HG03571 (cell line): ENCODE measurements around the gene RAP1GAP2.
"Not testable (repeated sequence)": the region's sequence is repeated elsewhere in the genome, so short reads cannot be mapped to it uniquely, and the experiment has no call there.

Experiments
- ATAC-seq: cut with Tn5 transposase; IDR thresholded peaks from one replicate; pipeline ENCODE4 v1.9.1; 2021; ENCODE audit not compliant: unreplicated experiment

Gene RAP1GAP2

GRCh38 chr17:3034578-3034920 lies 238.3 kb downstream of the RAP1GAP2 start:
- ATAC-seq = no peak

DNA sequence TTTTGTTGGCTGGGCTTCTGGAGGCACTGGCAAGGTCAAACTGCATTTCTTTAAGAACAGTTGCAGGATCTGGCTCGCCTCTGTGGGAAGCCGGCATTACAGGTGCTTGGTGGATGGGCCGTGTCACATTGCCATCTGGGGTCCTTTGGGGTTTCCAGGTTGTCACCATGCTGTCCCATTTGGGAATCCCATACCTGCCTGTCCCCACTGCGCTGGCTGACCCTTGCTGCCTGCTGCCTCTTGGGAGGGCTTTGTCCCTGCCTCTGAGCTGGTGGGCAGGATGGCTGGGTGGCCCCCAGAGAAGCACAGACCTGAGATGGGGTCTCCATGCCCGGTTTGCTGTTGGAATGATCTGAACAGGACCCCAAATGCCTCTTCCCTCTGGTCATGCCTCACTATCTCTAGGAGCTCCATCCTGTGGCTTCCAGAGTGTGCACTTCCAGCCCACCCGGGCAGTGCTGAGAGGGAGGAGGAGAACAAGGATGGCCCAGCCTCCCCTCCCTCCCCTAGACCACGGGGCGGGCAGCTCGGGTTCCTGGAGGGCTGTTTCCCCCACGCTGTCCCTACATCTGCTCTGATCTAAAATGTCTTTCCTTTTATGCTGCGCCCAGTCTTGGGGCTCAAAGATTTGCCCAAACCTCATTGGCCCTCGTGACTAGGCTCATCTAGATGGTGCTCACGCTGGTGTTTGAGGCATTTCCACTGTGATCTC lies 239.2 kb downstream of the RAP1GAP2 start:
- ATAC-seq = no peak

DNA sequence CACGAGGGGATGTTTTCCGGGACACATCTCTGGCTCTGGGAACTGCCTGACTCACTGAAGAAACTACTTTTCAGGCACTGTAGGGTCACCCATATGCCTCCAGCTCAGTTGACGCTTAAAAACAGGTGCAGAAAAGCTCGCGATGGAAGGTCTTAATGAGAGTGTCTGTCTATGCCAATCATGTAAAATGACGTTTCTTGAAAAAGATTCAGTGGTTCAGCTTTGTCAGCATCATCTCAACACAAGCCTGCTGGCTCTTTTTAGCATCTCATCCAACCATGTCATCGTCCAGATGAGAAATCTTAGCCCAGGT lies 239.7 kb downstream of the RAP1GAP2 start:
- no peak for ATAC-seq

- ATAC-seq = no peak
Observed at GRCh38 chr17:3036800-3037199, 240.6 kb downstream of the RAP1GAP2 start.

DNA sequence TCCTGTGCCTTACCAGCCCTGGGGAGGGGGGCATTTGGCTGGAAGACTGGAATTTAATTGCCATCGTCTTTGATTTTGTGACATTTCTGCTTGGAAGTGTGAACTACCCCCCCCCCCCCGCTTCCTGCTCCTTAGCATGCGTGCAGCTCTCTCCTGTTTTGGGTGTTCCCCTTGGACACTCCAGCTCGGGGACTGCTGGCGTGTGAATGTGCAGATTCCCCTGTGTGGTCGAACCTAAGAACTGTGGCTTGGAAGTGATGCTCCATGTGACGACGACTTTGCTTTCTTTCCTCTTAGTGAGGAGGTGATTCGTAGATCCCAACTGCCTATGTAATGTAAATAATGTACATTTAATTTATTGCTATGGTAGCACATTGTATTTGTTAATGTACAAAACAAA lies 241.0 kb downstream of the RAP1GAP2 start:
- ATAC-seq = no peak

DNA sequence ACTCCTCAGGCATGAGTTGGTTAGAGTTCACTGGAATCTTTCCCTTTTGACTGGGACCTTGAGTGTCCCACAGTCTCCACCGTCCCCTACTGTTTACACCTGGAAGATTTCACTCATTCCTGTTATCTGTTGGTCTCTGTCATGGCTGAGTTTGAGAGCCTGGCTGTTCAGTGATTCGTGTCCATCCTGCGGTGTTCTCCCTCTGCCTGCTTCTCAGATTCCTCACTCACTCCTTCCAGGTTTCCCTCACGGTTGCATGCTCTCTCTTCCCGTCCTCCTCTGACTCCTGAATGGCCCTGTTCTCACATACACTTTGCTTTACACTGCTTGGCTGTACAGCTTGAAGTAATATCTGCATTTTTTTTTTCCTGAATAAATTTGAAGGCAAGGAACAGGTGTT lies 242.7 kb downstream of the RAP1GAP2 start:
- ATAC-seq = no peak

GRCh38 chr17:3039736-3040135 lies 243.5 kb downstream of the RAP1GAP2 start:
- no peak for ATAC-seq

GRCh38 chr17:3040882-3041281 lies 244.6 kb downstream of the RAP1GAP2 start:
- no peak for ATAC-seq

GRCh38 chr17:3043737-3044365 lies 247.6 kb downstream of the RAP1GAP2 start:
- no peak for ATAC-seq

DNA sequence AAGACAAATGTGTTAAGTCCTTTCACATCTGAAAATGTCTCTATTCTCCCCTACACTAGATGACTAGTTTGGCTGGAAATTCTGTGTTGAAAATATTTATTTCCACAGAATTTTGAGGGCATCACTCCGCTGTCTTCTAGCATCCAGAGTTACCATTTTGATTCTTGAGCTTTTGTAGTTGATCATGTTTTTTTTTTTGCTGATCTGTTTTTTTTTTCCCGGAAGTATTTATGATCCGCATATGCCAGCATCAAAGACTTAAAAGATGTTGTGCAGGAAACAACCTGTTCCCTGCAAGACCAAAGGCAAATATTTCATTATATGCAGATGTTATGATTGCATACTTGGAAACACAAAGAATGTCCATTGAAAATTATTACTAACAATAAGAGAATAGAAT lies 250.5 kb downstream of the RAP1GAP2 start:
- no peak for ATAC-seq

DNA sequence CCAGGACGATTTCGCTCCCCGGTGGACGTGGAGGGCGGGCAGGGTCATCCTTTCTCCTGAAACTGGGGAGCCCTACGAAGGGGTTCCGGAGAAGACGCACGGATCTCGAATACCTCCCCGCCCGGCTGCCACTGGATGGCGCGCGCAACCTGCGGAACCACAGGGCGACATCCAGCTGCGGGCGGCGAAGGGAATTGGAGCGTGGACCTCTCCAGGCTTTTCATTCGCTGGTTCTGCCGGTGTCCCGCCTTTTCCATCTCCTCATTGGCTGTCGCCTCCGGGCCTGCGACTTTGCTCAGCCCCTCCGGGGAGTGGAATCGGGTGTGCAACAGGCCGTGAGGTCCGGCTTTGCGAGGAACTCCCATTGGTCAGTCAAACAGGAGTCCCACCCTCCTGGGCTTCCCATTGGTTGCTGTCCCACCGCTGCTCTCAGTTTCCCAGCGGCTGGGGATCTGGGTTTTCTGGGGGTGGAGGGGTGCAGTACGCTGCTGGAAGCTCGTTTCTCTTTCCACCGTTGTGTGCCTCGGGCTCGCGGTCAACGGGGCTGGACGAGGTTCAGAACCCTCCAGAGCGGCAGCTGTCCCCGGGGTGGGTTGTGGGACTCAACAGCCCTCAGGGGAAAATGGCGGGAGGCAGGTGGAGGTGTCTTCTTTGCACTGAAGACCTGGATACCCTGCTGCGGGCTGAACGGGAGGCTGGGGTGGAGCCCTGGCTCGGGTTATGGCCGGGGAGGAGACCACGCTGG lies 252.7 kb downstream of the RAP1GAP2 start:
- ATAC-seq = peak; percentile 94

- no peak for ATAC-seq
Observed at GRCh38 chr17:3049705-3050295, 253.6 kb downstream of the RAP1GAP2 start.

DNA sequence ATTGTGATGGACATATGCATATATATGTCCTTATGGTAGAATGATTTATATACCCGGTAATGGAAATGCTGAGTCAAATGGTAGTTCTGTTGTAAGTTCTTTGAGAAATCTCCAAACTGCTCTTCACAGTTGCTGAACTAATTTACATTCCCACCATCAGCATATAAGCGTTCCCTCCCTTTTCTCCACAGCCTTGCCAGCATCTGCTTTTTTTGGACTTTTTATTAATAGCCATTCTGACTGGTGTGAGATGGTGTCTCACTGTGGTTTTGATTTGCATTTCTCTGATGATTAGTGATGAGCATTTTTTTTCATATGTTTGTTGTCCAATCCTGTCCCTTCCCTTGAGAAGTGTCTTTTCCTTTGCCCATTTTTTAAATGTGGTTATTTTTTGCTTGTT lies 258.6 kb downstream of the RAP1GAP2 start:
- ATAC-seq = not testable (repeated sequence)

GRCh38 chr17:3062824-3063377 lies 266.7 kb downstream of the RAP1GAP2 start:
- not testable (repeated sequence) for ATAC-seq

GRCh38 chr17:3063507-3063906 lies 267.3 kb downstream of the RAP1GAP2 start, which contains the start of gene OR1D5:
OR1D5 (minus strand) TSS chr17:3063607; CDS start chr17:3063607, 0 bp downstream.
- not testable (repeated sequence) for ATAC-seq

- not testable (repeated sequence) for ATAC-seq
Observed at GRCh38 chr17:3065192-3065591, 269.0 kb downstream of the RAP1GAP2 start.

DNA sequence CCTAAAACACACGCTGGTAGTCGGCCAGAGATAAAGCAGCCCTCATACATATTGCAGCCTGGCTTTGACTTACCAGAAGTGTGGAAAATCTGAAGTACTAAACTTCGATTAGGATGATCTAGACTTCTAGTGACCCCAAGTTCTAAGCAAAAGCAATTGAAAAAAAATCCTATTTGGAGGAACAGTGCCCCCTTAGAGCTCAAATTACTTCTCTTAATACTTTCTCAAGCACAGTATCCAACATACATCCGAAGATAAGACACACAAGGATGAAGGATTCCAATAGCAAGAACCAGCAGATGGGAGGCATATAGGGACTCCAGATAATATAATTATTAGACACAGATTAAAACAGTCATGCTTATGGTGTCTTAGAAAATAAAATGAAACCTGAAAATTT lies 277.6 kb downstream of the RAP1GAP2 start:
- not testable (repeated sequence) for ATAC-seq
